Measurements from ENCODE around the gene MYT1. TPM values are rescaled to one million over a fixed set of nuclear protein-coding genes. Genes with fewer than 3 reads are reported as not detected.

MYT1 gene
- total and polyA plus RNA-seq, 2 donors (not counting 1 experiment from before 2014, with no cell fraction given), result not detected

GRCh38 chr20:64193058-64193457, 28.8 kb downstream of the MYT1 start:
- no peak overlapping the region for H2AFZ ChIP-seq (ENCODE audit: low read length)
- no peak for TF ChIP-seq CTCF (conservative IDR thresholded peaks at IDR 0.05 in 1 of 2, IDR thresholded peaks at IDR 0.05 in 1 of 2; ENCODE audit: low read depth in 1 of 2, low read length in 2 of 2)
- TF ChIP-seq EZH2 (IDR thresholded peaks at IDR 0.05; ENCODE audit: low read length, missing control alignments), result no peak
- H3K9ac ChIP-seq (ENCODE audit: insufficient read depth, low read length), result no peak overlapping the region
- no peak for DNase-seq (ENCODE audit: low read depth in 2 of 2)
- H3K4me1 ChIP-seq (ENCODE audit: control insufficient read depth, extremely low read depth, insufficient read depth, low read length), result no peaks in the 10 kb centered on the region
- no peaks in the 10 kb centered on the region for H3K27me3 ChIP-seq (ENCODE audit: control insufficient read depth, insufficient read depth, low read length)
- no peaks in the 10 kb centered on the region for H3K9me3 ChIP-seq (ENCODE audit: control insufficient read depth, insufficient read depth, low read depth, low read length)
- no peaks in the 10 kb centered on the region for H4K20me1 ChIP-seq (ENCODE audit: control insufficient read depth, extremely low read depth, insufficient read depth, low read length)
- no peaks in the 10 kb centered on the region for H3K79me2 ChIP-seq (ENCODE audit: control insufficient read depth, insufficient read depth, low read length)
- H3K27ac ChIP-seq (ENCODE audit: insufficient read depth, low read length), result no peak overlapping the region
- no peaks in the 10 kb centered on the region for H3K36me3 ChIP-seq (ENCODE audit: control insufficient read depth, insufficient read depth, low read length)
- no peak overlapping the region for H3K4me3 ChIP-seq (replicated peaks in 1 of 4; ENCODE audit: control extremely low read depth in 1 of 4, insufficient read depth in 1 of 4, low read depth in 3 of 4, low read length in 4 of 4)
- no peak overlapping the region for H3K4me2 ChIP-seq (ENCODE audit: extremely low read depth, insufficient read depth, low read length)

- Histone ChIP-seq H4K20me1 (ENCODE audit: control insufficient read depth, extremely low read depth, insufficient read depth, low read length) (no peaks in the 10 kb centered on the region), H3K27ac (ENCODE audit: insufficient read depth, low read length) (no peak overlapping the region), H3K27me3 (ENCODE audit: control insufficient read depth, insufficient read depth, low read length) (no peaks in the 10 kb centered on the region), H3K9me3 (ENCODE audit: control insufficient read depth, insufficient read depth, low read depth, low read length) (no peaks in the 10 kb centered on the region), H3K4me1 (ENCODE audit: control insufficient read depth, extremely low read depth, insufficient read depth, low read length) (no peaks in the 10 kb centered on the region), H3K4me3 (replicated peaks in 1 of 4; ENCODE audit: control extremely low read depth in 1 of 4, insufficient read depth in 1 of 4, low read depth in 3 of 4, low read length in 4 of 4) (no peak overlapping the region), H3K9ac (ENCODE audit: insufficient read depth, low read length) (no peak overlapping the region), H3K79me2 (ENCODE audit: control insufficient read depth, insufficient read depth, low read length) (no peaks in the 10 kb centered on the region), H3K36me3 (ENCODE audit: control insufficient read depth, insufficient read depth, low read length) (no peaks in the 10 kb centered on the region), H2AFZ (ENCODE audit: low read length) (no peak overlapping the region), H3K4me2 (ENCODE audit: extremely low read depth, insufficient read depth, low read length) (no peak overlapping the region)
- TF ChIP-seq CTCF (conservative IDR thresholded peaks at IDR 0.05 in 1 of 2, IDR thresholded peaks at IDR 0.05 in 1 of 2; ENCODE audit: low read depth in 1 of 2, low read length in 2 of 2) (no peak), EZH2 (IDR thresholded peaks at IDR 0.05; ENCODE audit: low read length, missing control alignments) (no peak)
- DNase-seq (ENCODE audit: low read depth in 2 of 2), result no peak
These were observed 30.0 kb downstream of the MYT1 start for GRCh38 chr20:64194269-64194668.

- Histone ChIP-seq H3K9ac (ENCODE audit: insufficient read depth, low read length) (no peak overlapping the region), H3K27me3 (ENCODE audit: control insufficient read depth, insufficient read depth, low read length) (peaks cover 2% of the 10 kb centered on the region), H3K4me2 (ENCODE audit: extremely low read depth, insufficient read depth, low read length) (no peak overlapping the region), H3K9me3 (ENCODE audit: control insufficient read depth, insufficient read depth, low read depth, low read length) (no peaks in the 10 kb centered on the region), H4K20me1 (ENCODE audit: control insufficient read depth, extremely low read depth, insufficient read depth, low read length) (no peaks in the 10 kb centered on the region), H3K4me3 (replicated peaks in 1 of 4; ENCODE audit: control extremely low read depth in 1 of 4, insufficient read depth in 1 of 4, low read depth in 3 of 4, low read length in 4 of 4) (no peak overlapping the region), H3K4me1 (ENCODE audit: control insufficient read depth, extremely low read depth, insufficient read depth, low read length) (no peaks in the 10 kb centered on the region), H3K27ac (ENCODE audit: insufficient read depth, low read length) (no peak overlapping the region), H3K79me2 (ENCODE audit: control insufficient read depth, insufficient read depth, low read length) (no peaks in the 10 kb centered on the region), H3K36me3 (ENCODE audit: control insufficient read depth, insufficient read depth, low read length) (no peaks in the 10 kb centered on the region), H2AFZ (ENCODE audit: low read length) (no peak overlapping the region)
- no peak for DNase-seq (ENCODE audit: low read depth in 2 of 2)
- TF ChIP-seq CTCF (conservative IDR thresholded peaks at IDR 0.05 in 1 of 2, IDR thresholded peaks at IDR 0.05 in 1 of 2; ENCODE audit: low read depth in 1 of 2, low read length in 2 of 2), result no peak
- no peak for TF ChIP-seq EZH2 (IDR thresholded peaks at IDR 0.05; ENCODE audit: low read length, missing control alignments)
These were observed 32.1 kb downstream of the MYT1 start for GRCh38 chr20:64196309-64196708.
